ENCODE data around the gene NFATC1.

DNA sequence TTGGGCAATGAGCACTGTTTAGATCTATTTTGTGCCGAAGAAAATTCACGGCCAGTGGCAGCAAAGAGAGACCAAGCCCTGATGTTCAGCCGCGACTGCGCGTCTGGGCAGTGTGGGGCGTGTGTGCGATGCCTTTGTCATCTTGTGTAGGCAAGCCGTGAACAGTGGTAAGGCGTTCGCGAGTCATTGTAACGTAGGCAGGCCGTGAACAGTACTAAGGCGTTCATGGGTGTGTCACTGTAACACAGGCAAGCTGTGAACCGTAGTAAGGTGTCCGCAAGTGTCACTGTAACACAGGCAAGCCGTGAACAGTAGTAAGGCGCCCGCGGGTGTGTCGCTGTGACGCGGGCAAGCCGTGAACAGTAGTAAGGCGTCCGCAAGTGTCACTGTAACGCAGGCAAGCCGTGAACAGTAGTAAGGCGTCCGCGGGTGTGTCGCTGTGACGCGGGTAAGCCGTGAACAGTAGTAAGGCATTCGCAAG lies 99.9 kb downstream of the NFATC1 start:
- no peak for TF ChIP-seq POLR2AphosphoS5 (IDR thresholded peaks at IDR 0.05)
- TF ChIP-seq, protein P1, sequence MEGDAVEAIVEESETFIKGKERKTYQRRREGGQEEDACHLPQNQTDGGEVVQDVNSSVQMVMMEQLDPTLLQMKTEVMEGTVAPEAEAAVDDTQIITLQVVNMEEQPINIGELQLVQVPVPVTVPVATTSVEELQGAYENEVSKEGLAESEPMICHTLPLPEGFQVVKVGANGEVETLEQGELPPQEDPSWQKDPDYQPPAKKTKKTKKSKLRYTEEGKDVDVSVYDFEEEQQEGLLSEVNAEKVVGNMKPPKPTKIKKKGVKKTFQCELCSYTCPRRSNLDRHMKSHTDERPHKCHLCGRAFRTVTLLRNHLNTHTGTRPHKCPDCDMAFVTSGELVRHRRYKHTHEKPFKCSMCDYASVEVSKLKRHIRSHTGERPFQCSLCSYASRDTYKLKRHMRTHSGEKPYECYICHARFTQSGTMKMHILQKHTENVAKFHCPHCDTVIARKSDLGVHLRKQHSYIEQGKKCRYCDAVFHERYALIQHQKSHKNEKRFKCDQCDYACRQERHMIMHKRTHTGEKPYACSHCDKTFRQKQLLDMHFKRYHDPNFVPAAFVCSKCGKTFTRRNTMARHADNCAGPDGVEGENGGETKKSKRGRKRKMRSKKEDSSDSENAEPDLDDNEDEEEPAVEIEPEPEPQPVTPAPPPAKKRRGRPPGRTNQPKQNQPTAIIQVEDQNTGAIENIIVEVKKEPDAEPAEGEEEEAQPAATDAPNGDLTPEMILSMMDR (IDR thresholded peaks at IDR 0.05; ENCODE audit: poor library complexity, severe bottlenecking) = no peak
